SK-N-MC (cell line): ENCODE measurements around the gene EMP1.

ENCODE experiments used
- EZH2 ChIP-seq: fragments of 200-600 bp; sonication (generic); IDR thresholded peaks from one replicate; pipeline ENCODE4 v1.6.1; 2017; ENCODE audit warnings: antibody characterized with exemption
- POLR2AphosphoS5 ChIP-seq: IDR thresholded peaks from 2 replicates; pipeline ENCODE4 v1.6.1; 2012; ENCODE audit warnings: mild to moderate bottlenecking, low read depth, low read length, borderline replicate concordance

GRCh38 chr12:13233830-13234641, 37.5 kb downstream of the EMP1 start:
- TF ChIP-seq POLR2AphosphoS5 (no peak), EZH2 (no peak)
